ENCODE results near the gene GAST. TPM values are rescaled to one million over a fixed set of nuclear protein-coding genes. Genes with fewer than 3 reads are reported as not detected.

Gene GAST
- total and polyA plus RNA-seq, 9 of the 15 experiments (the other 6 are each of a cell fraction or from before 2014, with no cell fraction given), result not detected

GRCh38 chr17:41738077-41738800 lies 26.1 kb downstream of the GAST start:
- in situ Hi-C loops (cut with MboI), result loop anchor here (5.0 to 25.0 kb wide), 4 partner anchors 64 to 374 kb away; partner anchors contain the start of genes DHX58, HSPB9 and KAT2A
- H3K4me3 ChIP-seq, result no peak overlapping the region
- peaks cover 26 to 31% of the 10 kb centered on the region in 2 experiments for H3K27me3 ChIP-seq (ENCODE audit: control insufficient read depth in 2 of 2, insufficient read depth in 2 of 2, low read length in 2 of 2)
- no peak overlapping the region for H3K4me2 ChIP-seq (ENCODE audit: insufficient read depth, low read length)
- peak; percentile 91 to 93 (median 92) for DNase-seq (ENCODE audit: extremely low read depth in 1 of 4, low spot score in 3 of 4)
- no TSS peak for BruUV-seq (replicated peaks)
- H3K27ac ChIP-seq (ENCODE audit: extremely low read depth, low read depth, low read length), result peak overlapping the region; percentile 60; the same call in 2 of the 3 replicates
- H4K20me1 ChIP-seq (replicated peaks; ENCODE audit: control insufficient read depth, insufficient read depth, low read length), result no peaks in the 10 kb centered on the region; the same call in 1 of the 2 replicates
- peak; percentile 97 for ATAC-seq
- FAIRE-seq, result peak; percentile 96
- no peaks in the 10 kb centered on the region for H3K79me2 ChIP-seq (ENCODE audit: control insufficient read depth, insufficient read depth, low read length)
- WGBS (ENCODE audit: insufficient coverage, low coverage, missing lambda C conversion rate), result 18% methylated on average over 9 of the region's 10 CpGs
- peaks cover 4 to 25% of the 10 kb centered on the region in 2 experiments; a peak in 4 of 5 replicates for H3K4me1 ChIP-seq (replicated peaks in 1 of 2; ENCODE audit: control insufficient read depth in 2 of 2, insufficient read depth in 2 of 2, low read length in 2 of 2)
- H3K9me1 ChIP-seq (ENCODE audit: control insufficient read depth, insufficient read depth, low read length), result no peaks in the 10 kb centered on the region
- CTCF ChIA-PET (ENCODE audit: low intra/inter-chr PET ratio), result interaction anchor here (0.7 to 3.3 kb wide), 5 partner anchors 63 to 221 kb away, joined by 3 to 48 read pairs (median 14); partner anchors contain the start of gene P3H4
- intact Hi-C loops (cut with micrococcal nuclease), result loop anchor here (1.0 to 5.0 kb wide), 3 partner anchors 63 to 221 kb away; no protein-coding TSS in a partner anchor
- H3K36me3 ChIP-seq (ENCODE audit: control insufficient read depth, insufficient read depth, low read length), result no peaks in the 10 kb centered on the region
- peak overlapping the region; percentile 48 to 81 for H3K9ac ChIP-seq (ENCODE audit: insufficient read depth in 1 of 2, low read depth in 2 of 2, low read length in 2 of 2)
- POLR2A ChIA-PET, result interaction anchor here (0.6 to 1.9 kb wide), 4 partner anchors 47 to 63 kb away, joined by 3 to 10 read pairs (median 6); partner anchors contain the start of gene EIF1
- no peaks in the 10 kb centered on the region for H3K9me3 ChIP-seq (replicated peaks; ENCODE audit: control insufficient read depth, insufficient read depth, low read depth, low read length)
- H2AFZ ChIP-seq (ENCODE audit: low read depth, low read length), result peak overlapping the region; percentile 99
- TF ChIP-seq ID3 (CRISPR knock-in tag; IDR thresholded peaks at IDR 0.05) (no peak), ID3 (tag; IDR thresholded peaks at IDR 0.05) (peak; percentile 77; the same call in 1 of the 2 replicates), ERF (CRISPR knock-in tag; IDR thresholded peaks at IDR 0.05) (peak; percentile 61; the same call in 1 of the 2 replicates), ZNF41 (CRISPR knock-in tag; conservative IDR thresholded peaks at IDR 0.05) (peak; percentile 75; the same call in 1 of the 2 replicates), GTF2A2 (tag; IDR thresholded peaks at IDR 0.05) (no peak), ATF4 (CRISPR knock-in tag; IDR thresholded peaks at IDR 0.05) (peak; percentile 66; the same call in 1 of the 2 replicates), TSHZ1 (CRISPR knock-in tag; IDR thresholded peaks at IDR 0.05) (peak; percentile 51; the same call in 1 of the 2 replicates), THRA (IDR thresholded peaks at IDR 0.05) (no peak), ZBTB26 (CRISPR knock-in tag; IDR thresholded peaks at IDR 0.05) (peak; percentile 6; the same call in 1 of the 2 replicates), PHF8 (IDR thresholded peaks at IDR 0.05; ENCODE audit: borderline replicate concordance, low read length) (peak; percentile 17; the same call in 1 of the 2 replicates), GABPA (tag; conservative IDR thresholded peaks at IDR 0.05; ENCODE audit: low read depth) (no peak), ZNF589 (CRISPR knock-in tag; IDR thresholded peaks at IDR 0.05; ENCODE audit: low read depth) (peak; percentile 85)
